ENCODE results near the gene C15orf40. TPM values are rescaled to one million over a fixed set of nuclear protein-coding genes. Genes with fewer than 3 reads are reported as not detected.
A peak's percentile ranks its signal among the peaks of the same experiment; 100 is the strongest.

Gene C15orf40
- total RNA-seq, 1 donor from 2014 or later, result 41.9 TPM

DNA sequence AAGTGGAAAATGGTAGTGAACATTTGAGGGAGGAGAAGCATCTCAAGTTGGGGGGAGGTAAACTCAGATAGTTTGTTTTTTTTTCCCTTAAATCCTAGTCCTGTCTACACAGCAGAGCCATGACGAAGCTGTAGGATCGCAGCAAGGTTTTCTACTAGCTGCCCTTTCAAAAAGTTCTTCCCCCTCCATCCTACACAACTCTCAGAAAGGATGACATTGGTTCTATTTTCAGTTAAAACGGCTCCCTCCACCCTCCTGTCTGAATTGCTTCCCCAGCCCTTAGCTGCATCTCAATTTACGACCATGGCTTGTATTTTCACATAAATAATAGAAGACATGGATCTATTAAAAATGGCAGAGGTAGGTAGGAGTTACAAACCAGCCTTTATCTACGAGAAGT, 61.1 kb downstream of the C15orf40 start:
- H3K4me1 Mint-ChIP-seq, result peaks cover 6% of the 10 kb centered on the region
- no peaks in the 10 kb centered on the region for H3K9me3 Mint-ChIP-seq
- ChIA-PET POLR2A (no interaction called here), CTCF (no interaction called here)
- H3K36me3 Mint-ChIP-seq (ENCODE audit: low read depth), result no peaks in the 10 kb centered on the region
- TF ChIP-seq, protein P1, sequence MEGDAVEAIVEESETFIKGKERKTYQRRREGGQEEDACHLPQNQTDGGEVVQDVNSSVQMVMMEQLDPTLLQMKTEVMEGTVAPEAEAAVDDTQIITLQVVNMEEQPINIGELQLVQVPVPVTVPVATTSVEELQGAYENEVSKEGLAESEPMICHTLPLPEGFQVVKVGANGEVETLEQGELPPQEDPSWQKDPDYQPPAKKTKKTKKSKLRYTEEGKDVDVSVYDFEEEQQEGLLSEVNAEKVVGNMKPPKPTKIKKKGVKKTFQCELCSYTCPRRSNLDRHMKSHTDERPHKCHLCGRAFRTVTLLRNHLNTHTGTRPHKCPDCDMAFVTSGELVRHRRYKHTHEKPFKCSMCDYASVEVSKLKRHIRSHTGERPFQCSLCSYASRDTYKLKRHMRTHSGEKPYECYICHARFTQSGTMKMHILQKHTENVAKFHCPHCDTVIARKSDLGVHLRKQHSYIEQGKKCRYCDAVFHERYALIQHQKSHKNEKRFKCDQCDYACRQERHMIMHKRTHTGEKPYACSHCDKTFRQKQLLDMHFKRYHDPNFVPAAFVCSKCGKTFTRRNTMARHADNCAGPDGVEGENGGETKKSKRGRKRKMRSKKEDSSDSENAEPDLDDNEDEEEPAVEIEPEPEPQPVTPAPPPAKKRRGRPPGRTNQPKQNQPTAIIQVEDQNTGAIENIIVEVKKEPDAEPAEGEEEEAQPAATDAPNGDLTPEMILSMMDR (IDR thresholded peaks at IDR 0.05), result no peak
- H3K27ac Mint-ChIP-seq, result no peak overlapping the region
- ATAC-seq (ENCODE audit: low read depth) (no peak), DNase-seq (no peak)
- H3K27me3 Mint-ChIP-seq, result peaks cover 13% of the 10 kb centered on the region
- intact Hi-C loops (cut with micrococcal nuclease), result no loop called here
- no peak overlapping the region for H3K4me3 Mint-ChIP-seq

DNA sequence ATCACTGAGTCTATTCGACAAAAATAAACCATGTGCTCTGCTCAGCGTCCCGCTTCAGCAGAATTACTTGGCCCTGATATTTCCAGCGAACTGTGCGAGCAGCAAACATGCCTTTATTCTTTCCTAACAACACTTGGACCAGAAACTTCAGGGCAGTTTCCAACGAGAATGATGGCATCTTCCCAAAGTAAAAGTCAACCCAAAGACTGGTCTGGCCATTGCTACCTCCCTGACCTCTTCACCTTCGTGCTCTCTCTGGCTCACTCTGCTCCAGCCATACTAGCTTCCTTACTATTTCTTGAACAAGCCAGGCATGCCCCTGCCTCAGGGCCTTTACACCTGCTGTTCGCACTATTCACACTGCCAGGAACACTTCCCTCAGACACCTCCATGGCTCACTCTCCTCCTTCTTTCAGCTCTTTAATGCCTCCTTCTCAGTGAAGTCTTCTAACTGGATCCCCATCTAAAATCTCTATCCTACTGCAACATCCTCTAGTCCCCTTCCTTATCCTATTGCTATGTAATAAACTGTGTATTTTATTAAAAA, 65.2 kb downstream of the C15orf40 start:
- ChIA-PET POLR2A (no interaction called here), CTCF (no interaction called here)
- Mint-ChIP-seq H3K27ac (no peak overlapping the region), H3K4me1 (peaks cover 9% of the 10 kb centered on the region), H3K36me3 (ENCODE audit: low read depth) (no peaks in the 10 kb centered on the region), H3K27me3 (peaks cover 5% of the 10 kb centered on the region), H3K4me3 (no peak overlapping the region), H3K9me3 (no peaks in the 10 kb centered on the region)
- no peak for DNase-seq
- intact Hi-C loops (cut with micrococcal nuclease), result no loop called here
- TF ChIP-seq, protein P1 (IDR thresholded peaks at IDR 0.05), result no peak
- no peak for ATAC-seq (ENCODE audit: low read depth)

DNA sequence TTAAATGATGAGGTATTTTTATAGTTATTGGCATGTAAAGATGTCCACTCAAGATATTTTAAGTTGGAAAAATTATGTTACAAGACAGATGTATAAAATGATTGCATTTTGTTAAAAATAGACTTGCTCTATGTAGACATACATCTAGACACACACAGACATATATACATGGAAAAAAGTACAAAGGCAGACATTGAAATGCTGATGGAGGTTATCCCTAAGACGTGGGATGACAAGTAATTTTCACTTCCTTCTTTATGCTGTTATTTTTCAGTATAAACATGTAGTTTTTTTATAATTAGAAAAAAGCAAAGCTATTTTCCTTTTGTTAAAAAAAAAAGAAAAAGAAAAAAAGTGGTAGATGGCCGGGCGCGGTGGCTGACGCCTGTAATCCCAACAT, 66.1 kb downstream of the C15orf40 start:
- H3K4me3 Mint-ChIP-seq, result no peak overlapping the region
- TF ChIP-seq, protein P1 (IDR thresholded peaks at IDR 0.05), result no peak
- DNase-seq (no peak), ATAC-seq (ENCODE audit: low read depth) (no peak)
- no peaks in the 10 kb centered on the region for H3K9me3 Mint-ChIP-seq
- H3K36me3 Mint-ChIP-seq (ENCODE audit: low read depth), result no peaks in the 10 kb centered on the region
- peaks cover 9% of the 10 kb centered on the region for H3K4me1 Mint-ChIP-seq
- no peak overlapping the region for H3K27ac Mint-ChIP-seq
- CTCF ChIA-PET, result no interaction called here
- POLR2A ChIA-PET, result no interaction called here
- peaks cover 5% of the 10 kb centered on the region for H3K27me3 Mint-ChIP-seq
- intact Hi-C loops (cut with micrococcal nuclease), result no loop called here

DNA sequence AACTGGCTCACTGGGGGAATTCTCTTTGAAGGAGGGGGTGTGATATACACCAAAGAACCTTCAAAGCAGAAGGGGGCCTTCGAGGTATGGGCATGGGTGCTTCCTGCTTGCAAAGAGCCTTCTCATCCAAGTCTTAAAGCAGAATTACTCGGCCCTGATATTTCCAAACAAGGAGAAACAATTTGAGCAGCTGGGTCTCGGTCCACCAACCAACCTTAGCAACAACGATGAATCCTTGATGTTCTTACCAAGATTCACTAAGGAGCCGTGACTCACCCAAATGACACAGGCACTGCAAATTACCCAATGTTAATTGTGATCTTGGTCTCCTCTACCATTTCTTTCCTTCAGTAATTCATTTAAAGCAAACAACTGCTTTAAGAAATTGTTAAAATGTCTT, 66.6 kb downstream of the C15orf40 start:
- TF ChIP-seq, protein P1 (IDR thresholded peaks at IDR 0.05), result no peak
- DNase-seq (no peak), ATAC-seq (ENCODE audit: low read depth) (peak; percentile 21)
- intact Hi-C loops (cut with micrococcal nuclease), result no loop called here
- Mint-ChIP-seq H3K27me3 (peaks cover 5% of the 10 kb centered on the region), H3K4me3 (no peak overlapping the region), H3K27ac (no peak overlapping the region), H3K4me1 (peaks cover 9% of the 10 kb centered on the region), H3K9me3 (no peaks in the 10 kb centered on the region), H3K36me3 (ENCODE audit: low read depth) (no peaks in the 10 kb centered on the region)
- ChIA-PET POLR2A (no interaction called here), CTCF (interaction anchor here (1.1 kb wide), 1 partner anchor 95 kb away, joined by 3 read pairs; no protein-coding TSS in a partner anchor)

DNA sequence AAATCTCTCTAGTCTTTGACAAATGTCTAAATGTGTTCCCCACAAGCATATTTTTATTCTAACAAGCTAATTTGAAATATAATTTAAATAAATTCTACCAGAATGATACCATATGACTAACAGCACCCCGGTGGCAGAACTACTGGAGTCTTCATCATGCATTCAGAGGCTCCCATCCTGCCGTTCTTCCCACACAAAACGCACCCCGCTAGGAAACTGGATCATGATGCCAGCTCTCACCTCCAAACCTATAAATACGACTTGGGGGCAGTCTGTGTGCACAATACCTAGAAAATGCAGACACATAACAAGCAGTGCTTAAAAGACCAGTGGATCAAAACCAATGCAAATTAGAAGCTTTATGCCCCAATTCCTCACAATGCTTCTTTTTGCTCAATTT, 67.4 kb downstream of the C15orf40 start:
- DNase-seq (no peak), ATAC-seq (ENCODE audit: low read depth) (no peak)
- Mint-ChIP-seq H3K27ac (no peak overlapping the region), H3K27me3 (peaks cover 6% of the 10 kb centered on the region), H3K9me3 (no peaks in the 10 kb centered on the region), H3K36me3 (ENCODE audit: low read depth) (no peaks in the 10 kb centered on the region), H3K4me1 (peaks cover 9% of the 10 kb centered on the region), H3K4me3 (no peak overlapping the region)
- CTCF ChIA-PET, result interaction anchor here (1.1 kb wide), 1 partner anchor 95 kb away, joined by 3 read pairs; no protein-coding TSS in a partner anchor
- intact Hi-C loops (cut with micrococcal nuclease), result no loop called here
- POLR2A ChIA-PET, result no interaction called here
- TF ChIP-seq, protein P1 (IDR thresholded peaks at IDR 0.05), result no peak
